Loucy (cell line): ENCODE measurements around the gene LRRTM4.

Experiments used
- CTCF ChIP-seq: fragments of 200-600 bp; sonication (generic); conservative IDR thresholded peaks from 2 replicates; pipeline ENCODE4 v1.5.1; 2014; ENCODE audit warnings: mild to moderate bottlenecking, antibody characterized with exemption, low read length
- EZH2phosphoT487 ChIP-seq: fragments of 200-600 bp; IDR thresholded peaks from 2 replicates; pipeline ENCODE4 v1.6.1; 2018; ENCODE audit warnings: antibody characterized with exemption, mild to moderate bottlenecking, moderate library complexity, borderline replicate concordance

GRCh38 chr2:76870011-76870410 lies 652.2 kb downstream of the LRRTM4 start:
- TF ChIP-seq CTCF, result no peak
- TF ChIP-seq EZH2phosphoT487, result no peak
